ENCODE results near the gene FBN2.
A peak's percentile ranks its signal among the peaks of the same experiment; 100 is the strongest.
"Not testable (repeated sequence)": the region's sequence is repeated elsewhere in the genome, so short reads cannot be mapped to it uniquely, and the experiment has no call there.

Gene FBN2

GRCh38 chr5:128516978-128517377 lies 21.1 kb downstream of the FBN2 start:
- H3K4me3 ChIP-seq (ENCODE audit: low read depth, low read length), result no peak overlapping the region
- TF ChIP-seq MAX (IDR thresholded peaks at IDR 0.05; ENCODE audit: low read depth, low read length) (no peak), CTCF (IDR thresholded peaks at IDR 0.05; ENCODE audit: low read depth, low read length) (no peak), MYC (IDR thresholded peaks at IDR 0.05; ENCODE audit: low read depth, low read length) (no peak), POLR2A (IDR thresholded peaks at IDR 0.05; ENCODE audit: extremely low read depth, insufficient read length) (no peak)
- DNase-seq (ENCODE audit: low read depth), result no peak

- no peak for TF ChIP-seq POLR2A (IDR thresholded peaks at IDR 0.05; ENCODE audit: extremely low read depth, insufficient read length)
- TF ChIP-seq CTCF (IDR thresholded peaks at IDR 0.05; ENCODE audit: low read depth, low read length), result no peak
- TF ChIP-seq MAX (IDR thresholded peaks at IDR 0.05; ENCODE audit: low read depth, low read length), result no peak
Measured at GRCh38 chr5:128513806-128514205, 24.2 kb downstream of the FBN2 start.

GRCh38 chr5:128512894-128513293 lies 25.2 kb downstream of the FBN2 start:
- no peak for TF ChIP-seq MAX (IDR thresholded peaks at IDR 0.05; ENCODE audit: low read depth, low read length)
- TF ChIP-seq CTCF (IDR thresholded peaks at IDR 0.05; ENCODE audit: low read depth, low read length), result no peak
- no peak for TF ChIP-seq MYC (IDR thresholded peaks at IDR 0.05; ENCODE audit: low read depth, low read length)
- TF ChIP-seq POLR2A (IDR thresholded peaks at IDR 0.05; ENCODE audit: extremely low read depth, insufficient read length), result no peak
- H3K4me3 ChIP-seq (ENCODE audit: low read depth, low read length), result no peak overlapping the region
- DNase-seq (ENCODE audit: low read depth), result no peak

More at GRCh38 chr5:128513806-128514205, 24.2 kb downstream of the FBN2 start:
- no peak for DNase-seq (ENCODE audit: low read depth)
- H3K4me3 ChIP-seq (ENCODE audit: low read depth, low read length), result no peak overlapping the region

- H3K4me3 ChIP-seq (ENCODE audit: low read depth, low read length), result no peak overlapping the region
- DNase-seq (ENCODE audit: low read depth), result no peak
- TF ChIP-seq MYC (IDR thresholded peaks at IDR 0.05; ENCODE audit: low read depth, low read length), result no peak
- TF ChIP-seq CTCF (IDR thresholded peaks at IDR 0.05; ENCODE audit: low read depth, low read length), result no peak
- TF ChIP-seq MAX (IDR thresholded peaks at IDR 0.05; ENCODE audit: low read depth, low read length), result no peak
- no peak for TF ChIP-seq POLR2A (IDR thresholded peaks at IDR 0.05; ENCODE audit: extremely low read depth, insufficient read length)
Measured at GRCh38 chr5:128506643-128507042, 31.4 kb downstream of the FBN2 start.

GRCh38 chr5:128503727-128504126 lies 34.3 kb downstream of the FBN2 start:
- DNase-seq (ENCODE audit: low read depth); H3K4me3 ChIP-seq (ENCODE audit: low read depth, low read length): not testable (repeated sequence)

- TF ChIP-seq MYC (IDR thresholded peaks at IDR 0.05; ENCODE audit: low read depth, low read length), result no peak
- peak; percentile 14 for TF ChIP-seq CTCF (IDR thresholded peaks at IDR 0.05; ENCODE audit: low read depth, low read length)
- no peak for TF ChIP-seq MAX (IDR thresholded peaks at IDR 0.05; ENCODE audit: low read depth, low read length)
- DNase-seq (ENCODE audit: low read depth), result peak; percentile 53
- no peak overlapping the region for H3K4me3 ChIP-seq (ENCODE audit: low read depth, low read length)
Measured at GRCh38 chr5:128498844-128499455, 39.1 kb downstream of the FBN2 start.
